HG03135 (cell line): Measurements from ENCODE around the gene CCDC85B.

Experiments used
- ATAC-seq: cut with Tn5 transposase; IDR thresholded peaks from one replicate; pipeline ENCODE4 v1.9.1; 2021; ENCODE audit warnings: mild to moderate bottlenecking, moderate library complexity; ENCODE audit not compliant: unreplicated experiment

The CCDC85B gene

DNA sequence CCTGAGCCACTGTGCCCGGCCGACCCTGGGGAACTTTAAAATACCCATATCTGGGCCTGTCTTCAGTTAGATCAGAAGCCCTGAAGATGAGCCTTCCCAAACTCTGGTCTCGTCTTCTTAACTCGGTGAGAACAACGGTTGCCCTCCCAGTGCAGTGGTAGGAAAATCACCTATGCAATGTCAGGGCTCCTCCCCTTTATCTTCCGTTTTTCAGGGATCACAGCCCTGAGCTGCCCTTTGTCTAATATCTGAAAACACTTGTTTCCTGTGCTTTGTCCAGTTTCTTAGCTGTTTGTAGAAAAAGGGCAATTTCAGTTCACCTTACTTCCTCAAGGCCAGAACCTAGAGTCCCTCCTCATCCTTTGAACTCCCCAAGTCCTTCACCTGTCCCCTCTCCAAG is 38.2 kb downstream of the CCDC85B start:
- no peak for ATAC-seq

DNA sequence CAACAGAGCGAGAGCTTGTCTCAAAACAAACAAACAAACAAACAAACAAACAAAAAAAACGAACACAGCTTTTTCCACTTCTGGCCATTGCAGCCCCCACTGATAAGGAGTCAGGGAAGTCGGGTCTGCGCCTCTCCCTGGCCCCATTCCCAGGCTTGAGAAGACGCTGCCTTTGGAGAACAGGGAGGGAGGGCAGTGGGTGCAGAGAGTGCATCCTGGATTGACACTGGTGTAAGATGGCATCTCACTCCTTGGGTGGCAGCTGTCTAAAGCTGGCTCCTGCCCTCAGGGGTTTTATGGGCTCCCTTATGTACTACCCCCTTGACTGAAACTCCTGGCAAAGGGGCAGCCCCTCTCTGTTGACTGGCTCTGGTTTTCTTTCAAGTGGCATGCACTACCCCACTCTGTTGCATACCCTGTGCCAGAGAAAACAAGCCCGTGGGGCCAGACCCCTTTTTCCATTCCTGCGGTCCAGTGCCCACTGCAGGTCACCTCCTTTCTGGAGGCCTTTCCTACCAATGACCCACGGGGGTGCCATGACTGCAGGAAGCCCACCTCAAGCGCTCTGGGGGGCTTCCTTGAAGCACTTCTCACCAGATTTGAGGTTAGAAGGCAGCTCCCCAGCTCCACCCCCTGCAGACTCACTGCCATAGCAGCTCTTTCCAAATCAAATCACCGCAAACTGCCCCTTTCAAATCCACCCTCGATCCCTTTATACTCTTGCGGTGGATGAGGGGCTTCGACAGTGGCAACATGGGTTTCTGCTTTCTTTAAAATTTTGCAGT is 41.5 kb downstream of the CCDC85B start:
- ATAC-seq = no peak

DNA sequence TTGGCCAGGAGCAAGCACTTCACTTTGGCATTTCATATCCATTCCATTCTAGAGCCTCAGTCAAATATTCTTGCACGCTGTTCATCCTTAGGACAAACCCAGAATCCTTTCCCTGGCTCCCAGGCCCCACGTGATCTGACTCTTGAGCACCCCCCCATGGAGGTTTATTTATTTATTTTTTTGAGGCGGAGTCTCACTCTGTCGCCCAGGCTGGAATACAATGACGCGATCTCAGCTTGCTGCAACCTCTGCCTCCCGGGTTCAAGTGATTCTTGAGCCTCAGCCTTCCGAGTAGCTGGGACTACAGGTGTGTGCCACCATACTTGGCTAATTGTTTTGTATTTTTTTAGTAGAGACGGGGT is 42.1 kb downstream of the CCDC85B start:
- no peak for ATAC-seq

DNA sequence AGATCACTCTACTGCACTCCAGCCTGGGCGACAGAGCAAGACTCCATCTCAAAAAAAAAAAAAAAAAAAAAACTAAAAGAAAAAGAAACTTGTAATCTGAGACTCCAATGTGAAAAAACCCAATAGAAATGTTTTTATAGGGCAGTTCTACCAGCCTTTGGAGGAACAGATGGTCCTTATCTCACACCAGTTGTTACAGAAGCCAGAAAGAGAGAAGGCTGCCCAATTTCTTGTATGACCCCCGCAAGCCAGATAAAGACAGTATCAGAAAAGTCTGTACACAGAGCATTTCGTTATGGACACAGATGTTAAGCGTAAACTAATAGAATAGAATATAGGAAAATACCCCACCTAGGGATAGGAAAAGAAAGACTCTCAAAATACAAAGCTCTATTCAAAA is 43.5 kb downstream of the CCDC85B start:
- no peak for ATAC-seq

DNA sequence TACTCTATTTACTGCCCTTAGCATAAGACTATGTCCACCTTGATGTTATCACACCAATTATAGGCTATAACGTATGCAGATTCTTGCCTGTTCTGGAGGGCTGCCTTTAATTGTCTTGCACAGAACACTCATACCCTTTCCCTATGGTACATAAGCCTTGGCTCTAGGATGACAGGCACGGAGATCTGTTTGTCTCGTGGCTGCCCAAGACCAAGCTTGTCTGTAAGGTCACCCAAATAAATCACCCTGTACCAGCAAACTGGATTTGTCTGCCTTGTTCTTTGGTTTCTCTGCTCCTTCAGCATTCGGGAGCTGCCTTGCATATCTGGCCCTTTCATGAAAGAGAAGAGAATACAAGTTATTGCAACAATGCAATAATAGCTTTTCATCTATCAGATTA is 47.3 kb downstream of the CCDC85B start:
- no peak for ATAC-seq
